GM12891 (cell line): ENCODE measurements around the gene EMC10.

Source experiments
- POLR2A ChIP-seq: IDR thresholded peaks from 2 replicates; pipeline ENCODE4 v1.6.1; 2011; ENCODE audit warnings: low read depth, low read length, control low read depth
- POLR2AphosphoS5 ChIP-seq: IDR thresholded peaks from 2 replicates; pipeline ENCODE4 v1.6.1; 2011; ENCODE audit warnings: low read depth, low read length, control low read depth
- TAF1 ChIP-seq: IDR thresholded peaks from 2 replicates; pipeline ENCODE4 v1.6.1; 2011; ENCODE audit warnings: low read depth, low read length, control low read depth

DNA sequence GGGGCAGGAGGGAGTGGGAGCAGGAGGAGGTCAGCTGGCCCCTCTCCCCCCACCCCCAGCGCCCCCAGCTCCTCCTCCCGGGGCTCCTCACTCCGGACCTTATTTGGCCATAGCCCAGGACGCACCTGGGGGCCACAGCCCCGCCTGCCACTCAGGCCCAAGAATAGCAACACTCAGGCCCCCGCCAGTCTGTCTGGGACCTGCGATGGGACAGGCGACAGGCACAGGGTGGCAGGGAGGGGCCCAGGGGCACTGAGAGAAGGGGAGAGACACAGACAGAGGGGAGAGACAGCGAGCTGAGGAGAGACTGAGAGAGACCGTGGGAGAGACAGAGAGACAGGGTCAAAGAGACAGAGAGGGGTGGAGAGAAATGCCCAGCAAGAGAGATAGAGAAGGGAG lies 24.4 kb downstream of the EMC10 start:
- TF ChIP-seq POLR2A, result no peak
- no peak for TF ChIP-seq TAF1
- no peak for TF ChIP-seq POLR2AphosphoS5
